GM18951 (cell line): ENCODE measurements around the gene NHLRC2.
"Not testable (repeated sequence)": the region's sequence is repeated elsewhere in the genome, so short reads cannot be mapped to it uniquely, and the experiment has no call there.

ENCODE experiments used
- POLR2A ChIP-seq: IDR thresholded peaks from 4 replicates; pipeline ENCODE4 v1.6.1; 2011; ENCODE audit warnings: mild to moderate bottlenecking; ENCODE audit not compliant: insufficient read length, insufficient read depth; ENCODE audit errors: extremely low read depth
- in situ Hi-C: fragments of 300-500 bp; cut with MboI; formaldehyde crosslinking; loops from one replicate; pipeline ENCODE4 v1.12.0; 2022; ENCODE audit warnings: low sequenced_read_pairs, mixed read lengths, inconsistent platforms; ENCODE audit not compliant: unreplicated experiment

NHLRC2 gene

DNA sequence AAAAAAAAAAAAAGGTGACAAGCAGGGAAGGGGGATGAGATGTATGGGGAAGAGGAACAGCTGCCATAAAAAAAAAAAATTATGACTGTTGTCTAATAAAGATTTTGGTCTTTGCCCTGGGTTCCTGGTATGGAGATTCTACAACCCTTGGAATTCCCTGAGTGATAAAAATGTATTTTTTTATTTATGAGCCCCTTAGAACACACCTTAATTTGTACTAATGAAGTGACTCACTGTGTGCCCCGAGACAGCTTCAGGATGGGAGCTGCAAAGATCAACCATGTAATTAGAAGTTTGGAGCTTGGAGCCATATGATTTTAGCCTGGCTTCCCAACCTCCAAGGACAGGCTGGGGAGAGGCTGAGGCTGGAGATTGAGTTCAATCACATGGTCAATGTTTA, 69.7 kb downstream of the NHLRC2 start:
- in situ Hi-C loops = no loop called here
- TF ChIP-seq POLR2A = no peak

DNA sequence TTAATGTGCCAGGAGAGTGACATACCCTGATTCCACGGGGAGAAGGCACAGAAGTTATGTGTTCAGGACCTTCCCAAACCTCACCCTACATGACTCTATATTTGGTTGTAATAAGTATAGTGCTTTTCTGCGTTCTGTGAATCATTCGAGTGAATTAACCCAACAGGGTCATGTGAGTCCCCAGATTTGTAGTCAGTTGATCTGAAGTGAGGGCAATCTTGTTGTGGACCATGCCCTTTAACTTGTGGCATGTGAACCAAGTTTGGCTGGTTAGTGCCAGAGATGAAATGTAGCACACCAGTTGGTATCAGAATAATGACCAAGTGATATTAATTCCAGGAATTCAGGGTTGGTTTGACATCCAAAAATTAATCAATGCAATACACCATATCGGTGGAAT, 70.2 kb downstream of the NHLRC2 start:
- TF ChIP-seq POLR2A = no peak
- in situ Hi-C loops = no loop called here

DNA sequence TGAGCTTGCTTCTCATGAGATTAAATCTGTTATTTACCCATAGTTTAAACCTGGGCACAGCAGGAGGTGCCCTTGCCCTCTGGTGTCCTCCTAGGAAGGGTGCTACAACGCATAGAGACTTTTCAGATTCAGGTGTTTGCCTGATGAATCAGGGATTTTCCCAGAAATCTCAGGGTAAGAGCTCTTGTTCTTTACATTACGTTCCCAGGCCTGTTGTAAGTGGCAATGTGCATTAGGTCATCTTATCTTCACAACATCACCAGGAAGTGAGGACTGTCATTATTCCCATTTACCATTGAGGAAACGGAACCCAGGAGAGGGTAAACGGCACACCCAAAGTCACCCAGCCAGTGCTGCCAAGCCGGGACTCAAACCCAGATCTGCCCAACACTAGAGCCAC, 73.0 kb downstream of the NHLRC2 start:
- in situ Hi-C loops = no loop called here
- no peak for TF ChIP-seq POLR2A

DNA sequence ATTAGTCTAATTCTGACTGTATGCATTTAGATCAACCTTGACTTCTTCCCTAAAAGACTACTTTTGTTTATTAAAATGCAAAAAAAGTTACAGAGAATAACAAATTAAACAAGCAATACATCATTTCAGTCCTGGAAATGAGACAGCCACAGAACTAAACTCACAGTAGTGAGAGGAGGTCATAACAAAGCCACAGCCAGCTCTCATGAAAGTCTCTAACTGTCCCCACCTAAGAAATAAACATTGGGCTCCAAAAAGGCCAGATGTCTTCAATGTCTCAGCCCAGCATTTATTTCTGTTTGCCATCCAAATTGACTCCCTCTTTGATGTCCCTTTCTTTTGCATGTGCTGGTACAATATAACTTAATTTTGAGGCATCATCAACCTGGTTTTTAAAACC, 74.4 kb downstream of the NHLRC2 start:
- no peak for TF ChIP-seq POLR2A
- in situ Hi-C loops = no loop called here

DNA sequence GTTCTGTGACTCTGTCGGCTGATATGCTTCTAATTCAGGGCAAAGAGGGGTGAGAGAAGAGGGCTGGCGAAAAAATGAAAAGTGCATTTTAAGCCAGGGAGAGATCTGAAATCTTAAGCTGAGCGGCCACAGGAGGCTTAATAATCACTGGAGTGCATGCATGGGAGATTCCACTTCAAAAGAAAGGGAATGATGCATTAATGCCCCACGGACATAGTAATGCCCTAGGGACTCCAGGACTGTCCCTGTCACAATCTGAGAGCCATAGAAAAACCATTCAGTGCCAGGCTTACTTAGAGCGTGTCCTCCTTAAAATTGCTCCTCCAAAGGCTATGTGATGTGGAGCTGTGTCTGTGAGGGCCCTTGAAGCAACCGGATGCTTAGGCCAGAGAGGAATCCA, 75.1 kb downstream of the NHLRC2 start:
- in situ Hi-C loops = no loop called here
- TF ChIP-seq POLR2A = no peak

DNA sequence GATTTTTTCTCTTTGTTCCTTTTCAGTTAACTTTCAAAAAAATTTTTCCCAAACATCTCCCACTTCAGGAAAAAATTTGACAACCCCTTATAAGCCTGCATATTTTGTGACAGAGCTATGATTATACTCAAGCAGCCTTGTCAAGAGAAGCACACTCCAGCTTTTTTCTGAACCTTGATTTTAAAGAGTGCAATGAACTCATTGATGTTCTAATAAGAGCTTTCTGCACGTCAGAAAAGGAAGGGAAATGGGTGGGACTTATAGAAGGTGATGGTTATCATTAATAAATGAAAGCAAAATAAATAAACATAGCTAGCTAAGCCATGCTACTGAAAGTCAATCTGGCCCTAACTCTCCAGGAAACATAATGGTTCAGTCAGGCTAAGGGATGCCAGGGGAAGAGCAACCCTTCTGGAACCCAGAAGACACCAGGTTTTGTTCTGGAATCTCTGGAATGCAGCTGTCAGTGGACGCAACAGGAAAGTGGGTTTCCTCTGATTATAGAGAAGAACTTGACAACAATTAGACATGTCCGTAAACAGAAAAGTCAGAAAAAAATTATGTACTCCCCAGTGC, 76.1 kb downstream of the NHLRC2 start:
- no peak for TF ChIP-seq POLR2A
- in situ Hi-C loops = no loop called here

DNA sequence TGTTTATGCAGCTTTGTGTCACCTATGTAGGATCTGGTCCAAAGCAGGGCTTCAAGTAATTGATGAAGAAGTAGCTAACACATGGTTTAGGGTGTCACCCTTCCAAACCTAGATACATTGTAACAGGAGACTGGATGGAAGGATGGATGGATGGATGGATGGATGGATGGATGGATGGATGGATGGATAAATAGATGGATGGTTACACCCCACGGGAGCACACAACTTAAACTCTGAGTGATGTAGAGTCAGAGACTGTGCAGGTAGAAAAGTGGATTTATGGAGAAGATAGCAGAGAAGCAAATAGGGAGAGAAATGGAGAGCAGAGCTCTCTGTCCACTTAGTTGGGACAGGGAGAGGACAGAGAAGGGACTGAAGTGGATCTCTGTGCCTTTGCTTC, 78.4 kb downstream of the NHLRC2 start:
- TF ChIP-seq POLR2A = no peak
- in situ Hi-C loops = no loop called here

DNA sequence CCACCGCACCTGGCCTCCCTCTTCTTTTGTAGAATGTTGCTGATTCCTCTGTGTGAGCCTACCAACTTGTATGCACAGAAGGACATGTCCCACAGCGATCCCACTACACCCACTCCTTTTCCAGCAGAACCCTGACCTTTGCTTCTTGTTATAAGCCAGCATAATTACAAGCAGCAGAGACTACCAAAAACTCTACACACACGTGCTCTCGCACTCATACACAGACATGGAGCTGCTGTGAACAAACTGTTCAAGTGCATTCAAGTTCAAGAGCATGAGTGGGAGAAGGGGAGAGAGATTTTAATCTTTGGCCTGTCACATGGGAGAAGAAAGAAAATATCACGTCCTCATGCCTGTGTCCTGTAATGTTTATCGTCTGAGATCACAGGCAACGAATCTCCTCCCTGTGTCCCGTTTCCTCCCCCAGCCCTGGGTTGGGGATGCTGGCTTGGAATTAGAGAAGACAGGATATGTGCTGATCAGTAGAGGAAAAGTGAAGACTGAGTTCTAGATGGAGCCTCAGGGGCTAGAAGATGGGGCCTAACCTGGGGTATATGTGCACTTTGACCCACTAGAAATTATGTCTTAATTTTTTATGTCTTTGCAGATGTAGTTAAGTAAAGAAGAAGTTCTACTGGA, 79.6 kb downstream of the NHLRC2 start:
- in situ Hi-C loops = no loop called here
- no peak for TF ChIP-seq POLR2A

DNA sequence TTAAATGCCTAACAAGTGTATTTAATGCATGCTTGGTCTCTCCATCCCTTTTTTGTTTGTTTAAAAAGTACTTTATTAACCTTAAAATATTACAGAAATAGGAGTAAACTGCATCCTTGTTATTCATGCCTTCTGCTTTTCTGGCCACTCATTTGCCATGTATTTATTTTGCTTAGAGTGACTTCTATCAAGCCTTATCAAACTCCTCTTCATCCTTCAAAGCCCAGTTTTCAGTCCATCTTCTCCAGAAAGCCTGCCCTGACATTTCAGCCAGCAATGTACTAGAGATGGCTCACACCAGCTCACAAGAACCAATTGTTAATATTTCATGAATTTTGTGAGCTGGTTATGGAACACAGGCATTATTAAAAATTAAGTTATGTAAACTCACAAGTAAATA, 82.8 kb downstream of the NHLRC2 start:
- in situ Hi-C loops = no loop called here
- no peak for TF ChIP-seq POLR2A

DNA sequence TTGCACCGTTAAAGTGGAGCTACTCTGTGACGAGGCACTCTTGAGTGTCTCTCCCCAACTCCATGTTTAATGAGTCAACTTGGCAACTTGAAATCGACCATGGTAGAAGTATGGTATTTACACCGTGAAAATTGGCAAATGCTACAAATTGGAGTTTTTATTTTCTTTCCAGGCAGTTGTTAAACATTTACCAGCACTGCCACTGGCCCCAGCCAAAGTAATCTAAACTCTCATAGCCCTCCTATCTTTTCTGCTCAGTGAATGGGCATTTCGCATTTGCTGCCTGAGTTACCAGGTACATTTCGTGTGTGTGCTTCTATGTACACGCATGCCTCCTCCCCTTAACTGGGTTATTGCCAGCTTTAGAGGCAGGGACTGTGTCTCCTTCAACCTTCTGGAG, 83.3 kb downstream of the NHLRC2 start:
- TF ChIP-seq POLR2A = no peak
- in situ Hi-C loops = no loop called here

DNA sequence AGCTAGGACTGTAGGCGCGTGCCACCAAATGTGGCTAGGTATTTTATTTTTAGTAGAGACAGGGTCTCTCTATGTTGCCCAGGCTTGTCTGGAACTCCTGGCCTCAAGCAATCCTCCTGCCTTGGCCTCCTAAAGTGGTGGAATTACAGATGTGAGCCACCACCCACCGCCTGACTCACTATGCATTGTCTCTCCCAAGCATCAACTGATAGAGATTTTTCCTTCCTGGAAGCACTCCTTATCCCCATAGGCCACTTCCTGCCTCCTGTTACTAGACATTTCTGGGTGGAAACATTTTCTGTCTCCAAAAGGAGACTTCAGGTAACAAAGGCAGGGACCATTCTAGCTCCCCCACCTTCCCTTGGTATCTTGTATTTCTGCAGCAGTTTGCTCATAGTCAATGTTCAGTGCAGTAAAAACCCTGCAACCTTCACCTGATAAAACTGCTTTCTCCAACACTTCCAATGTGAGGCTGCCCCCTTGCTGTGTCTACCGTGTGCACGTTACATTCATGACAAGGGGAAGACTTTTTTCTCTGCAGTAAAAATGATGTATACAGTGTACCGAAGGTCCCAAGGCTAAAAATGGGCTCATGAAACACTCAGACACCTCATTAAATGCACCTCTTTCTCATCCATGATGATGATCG, 84.9 kb downstream of the NHLRC2 start:
- in situ Hi-C loops = no loop called here
- no peak for TF ChIP-seq POLR2A

DNA sequence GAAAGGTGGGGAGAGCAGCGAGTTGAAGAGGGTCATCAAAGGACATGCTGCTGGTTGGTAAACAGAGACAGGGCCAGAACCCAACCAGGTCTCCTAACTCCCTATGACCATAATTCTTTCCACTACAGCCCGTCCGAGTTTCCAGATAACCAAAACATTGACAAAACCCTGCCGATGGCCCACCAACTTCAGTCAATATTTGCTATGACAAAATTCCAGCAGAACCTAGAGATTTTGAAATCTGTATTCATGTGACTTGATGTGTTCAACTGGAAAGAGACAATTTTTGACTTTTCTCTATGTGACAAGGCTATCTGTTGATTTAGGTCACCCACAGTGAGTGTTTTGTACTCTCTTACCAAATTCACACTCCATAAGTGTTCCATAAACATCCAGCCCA, 86.7 kb downstream of the NHLRC2 start:
- no peak for TF ChIP-seq POLR2A
- in situ Hi-C loops = no loop called here

DNA sequence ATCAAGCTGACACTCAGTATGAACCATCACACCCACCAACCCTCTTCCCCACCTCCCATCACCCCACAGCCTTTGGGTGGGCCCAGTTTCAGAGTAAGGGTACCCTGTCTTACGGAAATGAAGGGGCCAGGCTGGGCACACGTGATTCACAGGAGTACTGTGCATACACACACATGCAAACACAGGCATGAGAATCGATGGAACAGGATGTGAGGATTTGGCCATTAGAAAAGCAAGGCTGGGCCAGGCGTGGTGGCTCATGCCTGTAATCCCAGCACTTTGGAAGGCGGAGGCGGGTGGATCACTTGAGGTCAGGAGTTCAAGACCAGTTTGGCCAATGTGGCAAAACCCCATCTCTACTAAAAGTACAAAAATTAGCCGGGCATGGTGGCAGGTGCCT, 88.7 kb downstream of the NHLRC2 start:
- in situ Hi-C loops = not testable (repeated sequence)

DNA sequence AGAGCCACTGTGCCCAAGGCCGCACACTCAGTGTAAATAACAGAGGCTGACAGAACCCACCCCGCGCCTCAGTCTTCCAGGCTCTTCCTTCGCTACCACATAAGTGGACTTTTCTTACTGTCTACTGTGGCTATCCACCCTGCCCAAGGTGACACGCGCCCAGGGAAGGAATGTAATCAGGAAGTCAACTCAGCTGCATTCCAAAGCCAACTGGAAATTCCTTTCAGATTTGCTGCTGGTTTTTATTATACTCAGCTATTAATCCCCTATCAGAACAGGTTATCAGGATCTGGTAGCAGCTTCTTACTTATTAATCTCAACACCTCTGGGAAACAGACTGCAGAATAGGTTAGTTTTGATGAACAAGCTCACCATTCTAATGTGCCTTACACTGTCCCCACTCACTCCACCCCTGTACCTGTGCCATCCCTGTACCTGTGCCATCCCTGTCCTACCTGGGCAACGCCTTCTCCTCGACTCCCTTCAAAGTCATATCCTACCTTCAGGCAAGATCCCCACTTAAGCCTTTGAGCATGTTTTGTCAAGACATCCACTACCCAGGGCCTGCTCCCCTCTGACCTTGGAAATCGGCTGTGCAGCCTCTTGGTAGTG, 90.7 kb downstream of the NHLRC2 start:
- in situ Hi-C loops = no loop called here
- TF ChIP-seq POLR2A = no peak
